ENCODE data around the gene SLC39A5.

SLC39A5 gene

DNA sequence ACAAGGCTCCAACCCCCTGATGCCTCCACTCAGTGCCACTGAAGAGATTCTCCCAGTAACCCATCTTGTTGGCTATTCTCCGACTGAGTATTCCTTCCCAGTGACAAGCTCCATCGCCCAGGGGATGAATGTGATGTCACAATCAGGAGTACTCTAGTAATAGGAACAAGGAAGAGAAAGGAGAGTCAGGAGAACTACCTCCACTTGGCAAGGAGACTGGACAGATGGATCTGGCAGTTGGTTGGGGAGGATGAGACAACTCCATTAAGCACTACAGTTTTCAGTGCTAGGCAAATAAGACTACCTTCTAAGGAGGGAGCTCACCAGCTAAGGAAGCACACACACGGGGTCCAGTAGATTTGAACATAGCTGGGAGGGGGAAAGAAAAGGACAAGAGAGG lies 13.4 kb upstream of the SLC39A5 start:
- no peak for DNase-seq (ENCODE audit: low spot score)

DNA sequence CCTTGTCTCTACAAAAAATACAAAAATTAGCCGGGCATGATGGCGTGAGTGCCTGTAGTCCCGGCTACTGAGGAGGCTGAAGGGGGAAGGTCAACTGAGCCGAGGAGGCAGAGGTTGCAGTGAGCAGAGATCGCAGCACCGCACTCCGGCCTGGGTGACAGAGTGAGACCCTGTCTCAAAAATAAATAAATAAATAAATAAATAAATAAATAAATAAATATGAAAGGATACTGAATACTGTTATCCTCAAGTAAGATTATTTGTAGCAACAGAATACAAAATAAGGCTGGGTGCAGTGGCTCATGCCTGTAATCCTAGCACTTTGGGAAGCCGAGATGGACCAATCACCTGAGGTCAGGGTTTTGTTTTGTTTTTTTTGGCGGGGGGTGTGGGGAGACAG lies 10.0 kb upstream of the SLC39A5 start:
- DNase-seq (ENCODE audit: low spot score) = no peak

DNA sequence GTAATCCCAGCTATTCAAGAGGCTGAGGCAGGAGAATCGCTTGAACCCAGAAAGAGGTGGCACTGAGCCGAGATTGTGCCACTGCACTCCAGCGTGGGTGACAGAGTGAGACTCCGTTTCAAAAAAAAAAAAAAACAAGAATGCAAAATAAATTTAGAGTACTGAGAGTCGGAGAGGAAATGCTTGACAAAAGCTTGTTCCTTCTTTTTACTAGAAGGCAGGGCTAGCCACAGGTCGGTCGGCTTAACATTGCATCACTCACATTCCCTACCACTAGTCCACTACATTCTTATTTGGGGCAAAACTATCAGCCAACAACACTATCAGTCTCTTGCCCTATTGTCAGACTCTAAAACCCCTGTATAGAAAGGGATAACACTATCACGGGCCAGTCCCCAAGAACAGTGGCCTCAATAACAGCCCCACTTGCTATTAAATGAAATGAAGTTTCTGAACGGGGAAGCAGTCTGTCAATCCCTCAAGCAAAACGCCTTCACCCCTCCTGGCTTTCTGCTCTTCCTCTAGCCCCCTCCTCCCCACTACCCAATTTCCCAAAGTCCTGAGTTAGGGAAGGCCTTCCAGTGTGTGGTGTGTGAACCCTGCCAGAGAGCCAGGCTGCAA lies 9.1 kb upstream of the SLC39A5 start:
- peak; percentile 66 for DNase-seq (ENCODE audit: low spot score)

DNA sequence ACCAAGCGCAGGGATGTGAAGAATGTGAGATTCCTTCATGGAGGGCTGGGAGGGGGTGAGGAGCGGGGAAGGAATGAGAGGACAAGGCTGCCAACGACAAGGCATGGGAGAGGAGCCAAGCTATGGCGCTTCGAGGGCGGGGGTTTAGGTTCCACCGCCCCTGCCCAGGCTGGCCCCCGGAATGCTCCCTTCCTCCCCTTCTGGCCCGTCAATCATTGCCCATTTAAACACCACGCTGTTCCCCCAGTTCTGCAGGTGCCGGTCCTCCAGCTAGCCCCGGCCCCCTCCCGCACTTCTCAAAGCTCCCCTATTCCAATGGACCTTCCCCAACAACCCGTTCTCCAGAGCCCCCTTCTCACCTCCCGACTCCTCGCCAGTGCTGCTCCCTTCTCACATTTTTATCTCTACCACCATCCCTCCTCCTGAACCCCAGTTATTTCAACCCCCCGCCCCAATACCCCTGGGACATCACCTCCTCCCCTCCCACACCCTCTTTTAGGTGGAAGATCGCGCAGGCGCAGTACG lies 8.6 kb upstream of the SLC39A5 start:
- DNase-seq (ENCODE audit: low spot score) = peak; percentile 84

DNA sequence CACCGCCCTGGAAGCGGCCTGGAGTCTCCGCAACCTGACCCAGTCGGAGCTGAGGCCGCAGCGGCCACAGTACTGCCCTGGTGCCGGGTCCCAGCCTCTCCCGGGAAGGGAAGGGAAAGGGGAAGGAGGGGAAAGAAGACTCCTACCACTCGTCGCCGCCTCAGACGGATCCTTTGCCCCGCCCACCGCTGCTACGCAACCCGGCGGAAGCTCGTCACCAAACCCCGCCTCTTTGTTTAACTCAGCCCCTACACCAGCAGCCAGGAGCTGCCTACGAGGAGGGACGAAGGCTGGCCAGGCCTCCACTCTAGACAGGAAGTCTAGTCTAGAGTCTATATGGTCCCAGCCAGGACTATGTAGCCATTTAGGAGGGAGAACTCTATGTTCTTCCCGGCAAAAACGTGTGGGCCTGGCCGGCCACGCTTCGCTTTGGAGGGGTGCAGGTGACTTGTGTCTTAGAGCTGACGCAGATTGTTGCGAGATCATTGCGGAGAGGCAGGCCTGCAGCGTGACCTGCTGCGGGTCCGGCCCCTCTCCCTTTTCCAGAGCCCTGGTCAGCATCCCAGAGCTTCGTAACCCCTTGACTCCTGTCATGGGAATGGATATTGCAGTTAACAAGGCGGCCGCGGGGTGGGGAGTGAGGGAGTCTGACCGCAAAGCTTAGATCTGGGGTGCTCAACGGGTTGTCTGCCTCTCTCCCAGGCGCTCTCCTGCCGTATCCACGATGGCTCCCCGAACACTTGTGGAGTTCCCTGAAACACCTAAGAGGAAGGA lies 7.9 kb upstream of the SLC39A5 start, which contains the start of gene RNF41:
TSS of gene RNF41 (minus strand) at position 166 of the 774 bp plus-strand sequence. CDS start 7,875 bp downstream, outside the sequence.
- peak; percentile 97 for DNase-seq (ENCODE audit: low spot score)

DNA sequence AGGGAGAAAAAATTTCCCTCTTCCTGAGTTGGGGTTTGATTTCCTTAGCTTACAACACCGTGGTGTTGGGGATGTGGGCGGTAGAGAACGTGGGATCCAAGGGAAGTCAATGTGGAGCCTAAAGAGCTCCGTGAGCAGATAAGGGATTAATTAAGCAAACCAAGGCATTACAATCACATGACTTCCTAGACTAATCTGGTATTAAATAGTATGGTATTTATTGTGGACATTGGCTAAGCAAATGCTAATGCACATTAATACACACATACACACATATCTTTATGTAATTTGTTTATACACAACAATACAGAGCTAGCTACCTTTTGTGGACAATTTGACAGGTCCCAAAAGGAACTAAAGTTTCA lies 7.3 kb upstream of the SLC39A5 start:
- DNase-seq (ENCODE audit: low spot score) = no peak

DNA sequence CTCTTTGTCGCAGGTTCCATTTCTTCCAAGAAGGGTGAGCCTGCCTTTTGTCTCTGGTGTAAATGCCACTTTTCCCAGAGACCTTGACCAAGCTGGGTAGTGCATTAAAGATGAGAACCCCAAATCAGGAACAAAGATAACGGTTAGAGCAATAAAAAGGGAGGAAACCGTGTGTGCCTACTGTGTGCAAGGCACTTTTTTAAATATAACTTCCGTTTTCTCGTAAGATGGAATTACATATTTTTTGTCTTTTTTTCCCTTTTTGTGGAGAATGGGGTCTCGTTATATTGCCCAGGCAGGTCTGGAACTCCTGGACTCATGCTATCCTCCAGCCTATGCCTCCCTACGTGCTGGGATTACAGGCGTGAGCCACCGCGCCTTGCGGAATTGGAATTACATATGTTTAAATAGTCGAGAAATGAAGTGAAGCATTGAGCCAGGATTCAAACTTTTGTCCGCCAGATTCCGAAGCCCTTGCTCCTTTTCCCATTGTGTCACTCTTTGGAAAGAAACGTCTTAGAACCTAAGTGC lies 6.2 kb upstream of the SLC39A5 start:
- no peak for DNase-seq (ENCODE audit: low spot score)

DNA sequence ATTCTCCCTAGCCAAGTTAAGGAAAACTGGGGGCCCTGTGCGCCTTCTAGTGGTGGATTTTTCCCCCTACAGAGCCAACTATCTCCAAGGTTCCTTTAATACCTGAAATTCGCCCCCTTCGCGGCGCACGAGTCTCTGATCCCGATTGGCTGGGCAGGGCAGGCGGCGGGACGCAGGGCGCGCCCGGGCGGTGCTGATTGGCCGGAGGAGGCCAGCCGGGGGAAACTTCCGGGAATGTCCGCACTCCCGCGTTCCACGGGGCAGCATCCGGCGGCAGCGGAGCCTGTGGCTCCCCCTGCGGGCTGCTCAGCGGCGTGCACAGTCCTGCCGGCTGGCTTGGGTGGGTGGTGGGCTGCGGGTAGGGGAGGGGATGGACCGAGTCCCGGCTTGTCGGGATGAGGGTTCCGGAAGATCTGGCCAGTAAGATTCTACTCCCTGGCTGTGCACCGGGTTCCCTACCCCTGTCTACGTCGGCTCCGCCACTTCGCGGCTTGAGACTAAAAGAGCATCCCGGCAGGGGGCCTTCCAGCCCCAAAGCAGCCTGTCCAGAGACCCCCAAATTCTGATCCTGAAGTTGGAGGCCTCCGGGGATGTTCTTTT lies 5.6 kb upstream of the SLC39A5 start, which contains the start of gene NABP2:
TSS of gene NABP2 (plus strand) at position 241 of the 600 bp plus-strand sequence. CDS start 515 bp downstream, outside the sequence.
- DNase-seq (ENCODE audit: low spot score) = peak; percentile 100

DNA sequence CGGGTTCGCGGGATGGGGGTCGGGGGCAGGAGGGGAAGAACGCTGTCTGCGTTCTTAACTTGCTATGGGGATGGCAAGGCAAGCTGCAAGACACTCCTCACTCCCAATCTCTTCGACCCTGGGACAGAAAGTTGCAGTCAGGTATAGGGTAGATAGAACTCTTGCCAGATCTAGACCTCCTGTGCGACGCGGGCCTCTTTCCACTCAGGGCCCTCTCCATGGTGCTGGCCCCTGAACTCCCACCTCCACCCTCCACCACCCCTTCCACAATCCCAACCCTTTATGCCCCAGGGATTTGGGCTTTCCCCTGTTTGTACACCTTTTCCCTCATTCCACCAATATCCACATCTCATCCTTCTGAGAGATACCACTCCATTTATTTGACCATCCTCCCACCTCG lies 4.9 kb upstream of the SLC39A5 start:
- no peak for DNase-seq (ENCODE audit: low spot score)

DNA sequence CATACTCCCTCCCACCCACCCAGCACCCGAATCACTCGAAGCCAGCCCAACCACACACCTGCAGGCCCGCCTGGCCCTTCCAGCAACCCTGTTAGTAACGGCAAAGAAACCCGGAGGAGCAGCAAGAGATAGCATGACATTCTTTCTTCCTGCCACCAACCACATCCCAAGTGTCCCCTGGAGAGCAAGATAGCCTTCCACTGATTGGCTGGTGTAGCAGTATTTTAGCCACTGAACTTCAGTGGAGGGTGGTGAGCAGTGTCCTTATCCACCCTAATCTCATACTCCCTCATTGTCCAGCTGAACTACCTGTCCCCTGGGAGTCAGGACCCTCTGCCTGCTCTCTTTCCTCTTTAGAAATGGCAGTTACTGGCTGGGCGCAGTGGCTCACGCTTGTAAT lies 769 bp upstream of the SLC39A5 start:
- DNase-seq (ENCODE audit: low spot score) = no peak

DNA sequence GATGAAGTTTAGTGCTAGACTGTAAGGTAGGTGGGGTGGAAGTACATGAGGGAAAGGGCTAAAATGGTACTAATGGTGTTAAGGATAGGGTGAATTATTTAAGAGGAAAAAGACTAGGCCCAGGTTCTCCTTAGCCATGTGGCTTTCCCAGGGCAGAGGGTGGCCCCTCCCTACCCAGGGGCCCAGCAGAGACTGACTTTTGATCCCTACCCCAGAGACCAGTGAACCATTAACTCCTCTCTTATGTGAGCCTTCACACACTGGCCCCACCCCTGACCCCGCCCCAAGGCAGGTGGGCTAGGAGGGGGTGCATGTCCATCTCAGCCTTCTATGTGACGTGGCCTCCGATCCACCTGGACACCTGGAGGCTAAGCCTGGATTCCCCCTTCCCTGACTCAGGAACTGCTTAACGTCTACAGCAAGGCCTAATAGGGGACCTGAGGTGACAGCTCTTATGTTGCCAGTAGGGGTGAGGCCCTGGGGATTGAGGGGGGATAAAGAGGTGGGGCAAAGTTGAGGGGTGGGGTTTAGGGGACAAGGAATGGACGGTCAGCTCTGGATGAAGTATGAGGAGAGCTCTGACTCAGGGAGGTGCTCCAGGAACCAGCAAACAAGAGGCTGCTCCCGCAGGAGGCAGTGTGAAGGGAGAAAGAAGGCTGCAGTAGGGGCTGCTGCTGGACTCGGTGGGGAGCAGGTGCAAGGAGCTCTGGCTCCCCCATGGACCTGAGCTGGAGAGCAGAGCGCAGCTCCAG lies 757 bp downstream of the SLC39A5 start:
- no peak for DNase-seq (ENCODE audit: low spot score)

DNA sequence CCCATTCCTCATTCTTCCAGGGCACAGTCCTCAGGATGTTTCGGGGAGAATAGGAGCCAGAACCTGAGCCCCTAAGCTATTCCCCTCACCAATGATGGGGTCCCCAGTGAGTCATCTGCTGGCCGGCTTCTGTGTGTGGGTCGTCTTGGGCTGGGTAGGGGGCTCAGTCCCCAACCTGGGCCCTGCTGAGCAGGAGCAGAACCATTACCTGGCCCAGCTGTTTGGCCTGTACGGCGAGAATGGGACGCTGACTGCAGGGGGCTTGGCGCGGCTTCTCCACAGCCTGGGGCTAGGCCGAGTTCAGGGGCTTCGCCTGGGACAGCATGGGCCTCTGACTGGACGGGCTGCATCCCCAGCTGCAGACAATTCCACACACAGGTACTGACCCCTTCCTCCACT lies 1.3 kb downstream of the SLC39A5 start:
- DNase-seq (ENCODE audit: low spot score) = no peak

DNA sequence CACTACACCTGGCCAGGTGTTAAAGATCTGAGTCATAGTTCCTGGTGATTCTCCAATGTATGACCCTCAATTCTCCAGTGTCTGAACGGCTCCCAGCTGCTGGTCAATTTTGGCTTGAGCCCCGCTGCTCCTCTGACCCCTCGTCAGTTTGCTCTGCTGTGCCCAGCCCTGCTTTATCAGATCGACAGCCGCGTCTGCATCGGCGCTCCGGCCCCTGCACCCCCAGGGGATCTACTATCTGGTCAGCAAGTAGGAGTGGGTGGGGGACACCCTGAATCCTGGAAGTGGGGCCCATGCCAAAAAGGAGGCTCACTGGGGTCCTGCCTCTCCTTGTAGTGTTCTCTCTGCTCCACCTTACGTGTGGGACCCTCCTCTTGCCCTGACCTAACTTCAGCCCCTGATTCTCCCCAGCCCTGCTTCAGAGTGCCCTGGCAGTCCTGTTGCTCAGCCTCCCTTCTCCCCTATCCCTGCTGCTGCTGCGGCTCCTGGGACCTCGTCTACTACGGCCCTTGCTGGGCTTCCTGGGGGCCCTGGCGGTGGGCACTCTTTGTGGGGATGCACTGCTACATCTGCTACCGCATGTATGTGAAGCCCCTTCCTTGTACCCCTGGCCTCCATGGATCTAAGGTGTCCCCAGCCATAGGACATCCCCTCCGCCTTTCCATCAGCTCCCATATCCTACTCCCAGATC lies 5.0 kb downstream of the SLC39A5 start:
- no peak for DNase-seq (ENCODE audit: low spot score)

DNA sequence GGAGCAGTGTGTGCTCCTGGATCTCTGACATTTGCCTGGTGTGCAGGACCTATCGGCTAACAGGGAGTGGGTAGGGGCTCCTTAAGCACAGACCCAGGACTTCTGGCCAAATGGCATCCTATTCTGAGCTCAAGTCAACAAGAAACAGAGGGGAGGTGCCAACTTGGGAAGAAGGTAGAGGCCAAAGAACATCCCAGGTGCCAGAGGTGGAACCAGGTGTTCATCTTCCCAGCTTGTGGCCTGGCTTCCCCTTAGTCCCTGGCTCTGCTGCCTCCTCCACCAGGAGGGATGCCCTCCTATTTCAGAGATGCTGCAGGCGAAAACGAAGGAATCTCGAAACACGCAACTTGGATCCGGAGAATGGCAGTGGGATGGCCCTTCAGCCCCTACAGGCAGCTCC lies 6.2 kb downstream of the SLC39A5 start:
- DNase-seq (ENCODE audit: low spot score) = no peak

DNA sequence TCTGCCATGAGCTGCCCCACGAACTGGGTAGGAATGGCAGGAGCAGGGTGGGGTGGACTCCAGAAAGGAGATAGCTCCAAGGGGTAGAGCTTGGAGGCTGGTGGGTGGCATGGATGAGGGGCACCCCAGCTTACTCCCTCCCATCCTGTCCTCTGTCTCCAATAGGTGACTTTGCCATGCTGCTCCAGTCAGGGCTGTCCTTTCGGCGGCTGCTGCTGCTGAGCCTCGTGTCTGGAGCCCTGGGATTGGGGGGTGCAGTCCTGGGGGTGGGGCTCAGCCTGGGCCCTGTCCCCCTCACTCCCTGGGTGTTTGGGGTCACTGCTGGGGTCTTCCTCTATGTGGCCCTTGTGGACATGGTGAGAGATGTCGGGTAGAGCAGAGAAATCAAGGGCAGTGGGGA lies 7.1 kb downstream of the SLC39A5 start:
- DNase-seq (ENCODE audit: low spot score) = no peak

DNA sequence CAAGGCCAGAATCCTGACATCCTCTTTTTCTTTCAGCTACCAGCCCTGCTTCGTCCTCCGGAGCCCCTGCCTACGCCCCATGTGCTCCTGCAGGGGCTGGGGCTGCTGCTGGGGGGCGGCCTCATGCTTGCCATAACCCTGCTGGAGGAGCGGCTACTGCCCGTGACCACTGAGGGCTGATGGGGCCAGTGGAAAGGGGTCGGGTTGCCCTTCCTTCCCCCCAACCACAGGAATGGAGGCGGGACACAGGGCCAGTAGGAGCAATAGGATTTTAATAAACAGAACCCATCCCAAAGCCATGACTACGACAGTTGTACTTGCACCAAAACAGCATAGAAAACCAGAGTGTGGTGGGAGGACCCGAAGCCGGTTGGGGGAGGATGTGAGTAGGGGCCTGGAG lies 7.7 kb downstream of the SLC39A5 start:
- DNase-seq (ENCODE audit: low spot score) = no peak

DNA sequence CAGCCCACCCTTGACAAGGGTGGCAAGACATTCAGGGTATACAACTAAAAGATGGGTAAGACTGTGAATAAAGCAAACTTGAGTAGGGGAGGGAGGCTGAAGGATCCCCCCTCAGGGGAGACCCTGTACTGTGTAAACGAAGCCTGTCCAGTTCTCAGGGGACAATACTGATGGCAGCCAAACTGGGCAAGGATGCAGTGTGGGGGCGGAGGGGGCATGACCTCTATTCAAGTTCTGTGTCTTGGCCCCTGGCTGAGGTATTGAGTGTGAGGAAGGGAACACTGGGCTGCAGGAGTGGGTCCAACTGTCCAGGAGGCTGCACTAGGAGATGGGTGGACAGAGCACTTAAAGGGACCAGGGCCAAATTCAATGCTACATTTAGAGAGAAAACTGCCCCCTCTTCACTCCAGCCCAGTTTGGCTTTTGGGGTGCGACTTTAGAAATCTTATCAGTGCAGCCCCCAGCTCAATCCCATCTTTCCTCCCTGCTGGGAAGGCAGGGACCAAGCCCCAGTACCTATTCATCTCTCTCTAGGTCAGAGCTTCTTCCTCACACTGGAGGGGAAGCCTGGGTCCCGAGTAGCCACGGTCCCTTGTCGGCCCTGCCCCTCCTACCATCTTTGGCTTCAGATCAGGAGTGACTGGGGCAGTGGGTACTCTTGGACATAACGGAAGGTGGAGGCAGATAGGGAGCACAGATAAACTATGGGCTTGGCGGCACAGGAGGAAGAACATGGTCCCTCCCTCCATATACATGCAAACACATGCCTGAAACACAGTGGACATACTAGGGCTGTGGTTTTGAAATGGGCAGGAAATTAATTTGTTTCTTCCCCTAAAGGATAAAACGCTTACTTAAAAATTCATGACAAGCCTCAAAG lies 11.8 kb downstream of the SLC39A5 start:
- no peak for DNase-seq (ENCODE audit: low spot score)

DNA sequence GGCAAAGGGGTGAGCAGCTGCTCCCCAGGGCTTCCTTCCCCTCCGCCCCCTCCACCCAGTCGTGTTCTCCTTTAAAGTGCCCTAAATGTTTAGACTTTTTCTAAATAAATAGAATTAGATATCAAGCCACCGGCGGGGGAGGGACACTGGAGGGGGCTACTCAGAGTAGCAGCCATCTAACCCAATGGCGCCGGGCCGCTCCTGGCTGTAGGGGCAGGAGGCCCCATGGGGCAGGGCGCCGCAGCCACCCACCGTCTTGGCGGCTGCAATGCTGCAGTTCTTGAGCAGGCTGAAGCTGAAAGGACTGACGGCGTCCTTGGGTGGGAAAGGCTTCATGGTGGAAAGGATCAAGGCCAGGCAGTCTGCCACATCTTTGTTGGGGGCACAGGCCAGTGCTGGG lies 13.1 kb downstream of the SLC39A5 start:
- DNase-seq (ENCODE audit: low spot score) = no peak

DNA sequence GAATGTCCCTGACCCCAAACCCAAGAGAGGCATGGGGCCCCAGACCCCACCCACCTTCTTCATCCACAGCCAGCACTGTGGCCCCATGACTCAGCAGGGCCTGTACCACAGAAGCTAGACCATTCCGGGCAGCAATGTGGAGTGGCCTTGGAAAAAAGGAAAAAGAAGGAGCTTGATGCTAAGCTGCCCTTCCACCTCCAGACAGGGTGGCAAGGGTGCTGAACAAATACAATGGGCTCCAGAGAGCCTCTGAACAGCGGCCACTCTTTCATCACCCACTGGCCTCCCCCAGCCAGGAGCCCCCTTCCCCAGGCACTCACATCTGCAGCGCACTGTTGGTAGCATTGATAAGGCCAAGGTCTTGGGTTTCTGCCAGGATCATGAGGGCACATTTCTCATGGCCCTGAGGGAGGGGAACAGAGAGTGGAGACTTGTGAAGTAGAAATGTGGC lies 13.9 kb downstream of the SLC39A5 start:
- DNase-seq (ENCODE audit: low spot score) = no peak

DNA sequence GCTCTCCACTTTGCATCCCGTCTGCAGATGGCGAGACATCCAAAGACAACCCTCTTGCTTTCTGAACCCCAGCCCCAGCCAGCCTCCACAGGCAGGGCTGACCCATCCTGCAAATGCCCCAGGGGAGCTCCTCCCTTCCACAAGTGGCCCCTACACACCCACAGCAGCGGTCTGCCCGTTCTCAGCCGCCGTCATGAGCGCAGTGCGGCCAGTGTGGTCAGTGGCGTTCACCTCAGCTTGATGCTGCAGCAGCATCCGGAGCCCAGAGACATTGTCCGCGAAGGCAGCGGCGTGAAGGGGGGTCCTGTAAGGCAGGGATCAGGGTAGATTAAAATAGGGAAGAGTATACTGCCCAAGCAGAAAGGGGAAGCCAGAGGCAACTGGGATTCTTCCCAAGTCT lies 14.6 kb downstream of the SLC39A5 start:
- DNase-seq (ENCODE audit: low spot score) = no peak
